Measurements from ENCODE around the gene COL23A1.

COL23A1 gene

GRCh38 chr5:178389796-178390195 is 200.4 kb downstream of the COL23A1 start:
- Histone ChIP-seq H3K4me3 (ENCODE audit: insufficient read depth, low read depth, low read length) (no peak overlapping the region), H3K9me3 (ENCODE audit: control insufficient read depth, low read length) (no peaks in the 10 kb centered on the region), H3K4me1 (ENCODE audit: control insufficient read depth, insufficient read depth, low read length) (peaks cover 25% of the 10 kb centered on the region), H3K27me3 (ENCODE audit: control insufficient read depth, insufficient read depth, low read length, poor library complexity, severe bottlenecking) (no peaks in the 10 kb centered on the region), H3K27ac (ENCODE audit: insufficient read depth, low read depth, low read length, poor library complexity, severe bottlenecking) (no peak overlapping the region), H3K36me3 (ENCODE audit: control insufficient read depth, insufficient read depth, low read length) (no peaks in the 10 kb centered on the region)
- WGBS, 2 experiments = 72 to 77% methylated on average over 12 of the region's 12 CpGs

- WGBS, 2 experiments = 92 to 94% methylated on average over 7 to 8 of the region's 8 CpGs
- Histone ChIP-seq H3K4me1 (ENCODE audit: control insufficient read depth, insufficient read depth, low read length) (peaks cover 31% of the 10 kb centered on the region), H3K27me3 (ENCODE audit: control insufficient read depth, insufficient read depth, low read length, poor library complexity, severe bottlenecking) (no peaks in the 10 kb centered on the region), H3K4me3 (ENCODE audit: insufficient read depth, low read depth, low read length) (no peak overlapping the region), H3K36me3 (ENCODE audit: control insufficient read depth, insufficient read depth, low read length) (no peaks in the 10 kb centered on the region), H3K27ac (ENCODE audit: insufficient read depth, low read depth, low read length, poor library complexity, severe bottlenecking) (no peak overlapping the region), H3K9me3 (ENCODE audit: control insufficient read depth, low read length) (no peaks in the 10 kb centered on the region)
Measured at GRCh38 chr5:178389026-178389729, 201.0 kb downstream of the COL23A1 start.

- H3K36me3 ChIP-seq (ENCODE audit: control insufficient read depth, insufficient read depth, low read length) = no peaks in the 10 kb centered on the region
- peaks cover 38% of the 10 kb centered on the region for H3K4me1 ChIP-seq (ENCODE audit: control insufficient read depth, insufficient read depth, low read length)
- no peak overlapping the region for H3K4me3 ChIP-seq (ENCODE audit: insufficient read depth, low read depth, low read length)
- 87 to 88% methylated on average over 8 of the region's 8 CpGs for WGBS, 2 experiments
- no peaks in the 10 kb centered on the region for H3K9me3 ChIP-seq (ENCODE audit: control insufficient read depth, low read length)
- H3K27me3 ChIP-seq (ENCODE audit: control insufficient read depth, insufficient read depth, low read length, poor library complexity, severe bottlenecking) = no peaks in the 10 kb centered on the region
- H3K27ac ChIP-seq (ENCODE audit: insufficient read depth, low read depth, low read length, poor library complexity, severe bottlenecking) = no peak overlapping the region
Measured at GRCh38 chr5:178388386-178389025, 201.7 kb downstream of the COL23A1 start.

DNA sequence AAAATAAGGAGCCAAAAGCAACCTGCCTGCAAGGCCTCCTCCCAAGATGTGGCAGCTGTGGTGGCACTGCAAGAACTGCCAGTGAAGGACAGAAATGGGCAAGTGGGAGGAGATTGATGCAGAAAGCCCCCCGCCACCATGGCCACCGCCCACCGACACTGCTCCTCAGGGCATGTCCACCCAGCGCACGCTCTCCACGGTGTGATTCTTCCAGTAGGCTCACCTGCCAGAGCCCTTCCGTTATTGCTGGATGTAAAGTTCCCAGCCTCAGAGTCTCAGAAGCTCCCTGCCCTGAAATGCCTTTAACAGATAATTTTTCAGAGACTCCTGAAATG is 202.4 kb downstream of the COL23A1 start:
- Histone ChIP-seq H3K9me3 (ENCODE audit: control insufficient read depth, low read length) (no peaks in the 10 kb centered on the region), H3K4me3 (ENCODE audit: insufficient read depth, low read depth, low read length) (no peak overlapping the region), H3K36me3 (ENCODE audit: control insufficient read depth, insufficient read depth, low read length) (no peaks in the 10 kb centered on the region), H3K27ac (ENCODE audit: insufficient read depth, low read depth, low read length, poor library complexity, severe bottlenecking) (no peak overlapping the region), H3K4me1 (ENCODE audit: control insufficient read depth, insufficient read depth, low read length) (peaks cover 43% of the 10 kb centered on the region), H3K27me3 (ENCODE audit: control insufficient read depth, insufficient read depth, low read length, poor library complexity, severe bottlenecking) (no peaks in the 10 kb centered on the region)
- 94% methylated on average over 7 of the region's 7 CpGs for WGBS, 2 experiments

DNA sequence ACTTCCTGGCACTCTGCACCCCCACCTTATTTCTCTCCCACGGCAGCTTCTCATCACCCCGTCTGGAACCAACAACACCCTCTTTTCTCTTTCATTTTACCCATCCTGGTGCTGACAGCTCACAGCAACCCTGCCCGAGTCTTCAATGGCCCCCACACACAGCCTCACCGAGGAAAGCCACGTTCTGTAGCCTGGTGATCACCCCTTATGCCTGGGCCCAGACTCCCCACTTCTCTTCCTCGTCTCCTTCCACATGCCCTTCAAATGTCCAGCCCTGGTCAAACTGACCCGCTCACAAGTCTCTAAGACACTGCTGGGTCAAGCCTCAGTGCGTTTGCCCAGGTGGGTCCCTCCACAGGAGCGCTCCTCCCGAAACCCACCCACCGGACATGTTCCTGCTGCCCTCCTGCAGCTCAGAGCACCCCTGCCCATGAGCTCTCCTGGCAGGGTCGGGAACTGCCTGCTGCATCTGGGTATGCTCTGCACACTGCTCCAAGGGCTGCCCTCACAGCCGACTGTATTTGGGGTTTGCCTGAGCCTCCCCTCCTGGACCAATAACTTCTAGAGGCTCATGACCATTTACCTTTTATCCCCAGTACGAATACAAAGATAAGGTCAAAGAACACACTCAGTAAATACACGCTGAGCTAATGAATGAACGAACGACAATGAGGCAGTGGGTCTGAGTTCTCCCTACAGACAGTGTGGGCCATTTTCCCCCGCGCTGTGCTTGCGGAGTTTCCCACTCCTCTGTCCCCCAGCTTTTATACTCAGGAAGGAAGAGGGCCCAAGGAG is 202.9 kb downstream of the COL23A1 start:
- Histone ChIP-seq H3K27me3 (ENCODE audit: control insufficient read depth, insufficient read depth, low read length, poor library complexity, severe bottlenecking) (no peaks in the 10 kb centered on the region), H3K9me3 (ENCODE audit: control insufficient read depth, low read length) (no peaks in the 10 kb centered on the region), H3K27ac (ENCODE audit: insufficient read depth, low read depth, low read length, poor library complexity, severe bottlenecking) (no peak overlapping the region), H3K4me3 (ENCODE audit: insufficient read depth, low read depth, low read length) (no peak overlapping the region), H3K36me3 (ENCODE audit: control insufficient read depth, insufficient read depth, low read length) (no peaks in the 10 kb centered on the region), H3K4me1 (ENCODE audit: control insufficient read depth, insufficient read depth, low read length) (peaks cover 45% of the 10 kb centered on the region)
- 82 to 85% methylated on average over 20 of the region's 20 CpGs for WGBS, 2 experiments

DNA sequence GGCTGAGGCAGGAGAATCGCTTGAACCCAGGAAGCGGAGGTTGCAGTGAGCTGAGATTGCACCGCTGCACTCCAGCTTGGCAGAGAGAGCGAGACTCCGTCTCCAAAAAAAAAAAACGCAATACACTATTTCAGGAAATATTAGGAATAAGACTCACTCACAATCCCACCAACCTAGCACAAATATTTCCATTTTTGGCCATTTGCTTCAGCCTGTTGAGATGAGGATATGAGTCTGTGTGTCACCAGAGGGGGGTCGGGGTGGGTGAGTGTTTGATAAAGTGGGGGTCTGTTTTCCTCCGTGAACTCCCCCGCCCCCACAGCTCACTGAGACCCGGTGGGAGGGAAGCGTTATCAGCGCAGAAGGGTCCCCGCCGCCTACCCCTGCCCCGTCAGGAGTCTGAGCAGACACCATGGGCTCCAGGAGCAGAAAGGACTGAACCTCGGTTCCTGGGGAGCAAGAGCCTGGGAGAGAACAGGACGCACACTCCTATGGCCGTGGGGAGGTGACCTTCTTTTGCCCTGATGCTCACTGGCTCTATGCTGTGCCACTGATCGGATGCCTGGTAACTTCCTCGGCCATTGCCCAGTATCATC is 203.8 kb downstream of the COL23A1 start:
- 90 to 93% methylated on average over 20 of the region's 20 CpGs for WGBS, 2 experiments

DNA sequence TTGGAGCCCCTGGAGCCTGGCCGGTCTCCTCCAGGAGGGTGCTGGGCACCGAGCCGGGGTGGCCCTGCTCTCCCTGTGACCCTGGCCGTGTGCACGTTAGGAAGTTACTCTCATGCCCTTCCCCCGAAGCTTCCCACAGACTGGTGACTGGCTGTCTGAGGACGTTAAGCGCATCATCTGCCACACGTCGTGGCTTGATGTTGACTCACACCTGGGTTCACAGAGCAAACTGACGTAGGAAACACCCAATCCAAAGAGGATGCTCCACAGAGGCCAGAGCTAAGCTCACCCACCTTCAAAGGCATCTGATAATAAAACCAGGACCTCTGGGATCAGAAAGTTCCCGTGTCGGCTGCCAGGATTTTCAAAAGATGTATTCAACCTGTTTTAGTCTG is 204.7 kb downstream of the COL23A1 start:
- Histone ChIP-seq H3K27ac (ENCODE audit: insufficient read depth, low read depth, low read length, poor library complexity, severe bottlenecking) (no peak overlapping the region), H3K9me3 (ENCODE audit: control insufficient read depth, low read length) (no peaks in the 10 kb centered on the region)
- 80 to 82% methylated on average over 13 of the region's 13 CpGs for WGBS, 2 experiments

More for the DNA sequence above, 203.8 kb downstream of the COL23A1 start:
- no peak overlapping the region for H3K27ac ChIP-seq (ENCODE audit: insufficient read depth, low read depth, low read length, poor library complexity, severe bottlenecking)
- peaks cover 45% of the 10 kb centered on the region for H3K4me1 ChIP-seq (ENCODE audit: control insufficient read depth, insufficient read depth, low read length)
- H3K4me3 ChIP-seq (ENCODE audit: insufficient read depth, low read depth, low read length) = no peak overlapping the region
- no peaks in the 10 kb centered on the region for H3K9me3 ChIP-seq (ENCODE audit: control insufficient read depth, low read length)
- H3K27me3 ChIP-seq (ENCODE audit: control insufficient read depth, insufficient read depth, low read length, poor library complexity, severe bottlenecking) = no peaks in the 10 kb centered on the region
- no peaks in the 10 kb centered on the region for H3K36me3 ChIP-seq (ENCODE audit: control insufficient read depth, insufficient read depth, low read length)

DNA sequence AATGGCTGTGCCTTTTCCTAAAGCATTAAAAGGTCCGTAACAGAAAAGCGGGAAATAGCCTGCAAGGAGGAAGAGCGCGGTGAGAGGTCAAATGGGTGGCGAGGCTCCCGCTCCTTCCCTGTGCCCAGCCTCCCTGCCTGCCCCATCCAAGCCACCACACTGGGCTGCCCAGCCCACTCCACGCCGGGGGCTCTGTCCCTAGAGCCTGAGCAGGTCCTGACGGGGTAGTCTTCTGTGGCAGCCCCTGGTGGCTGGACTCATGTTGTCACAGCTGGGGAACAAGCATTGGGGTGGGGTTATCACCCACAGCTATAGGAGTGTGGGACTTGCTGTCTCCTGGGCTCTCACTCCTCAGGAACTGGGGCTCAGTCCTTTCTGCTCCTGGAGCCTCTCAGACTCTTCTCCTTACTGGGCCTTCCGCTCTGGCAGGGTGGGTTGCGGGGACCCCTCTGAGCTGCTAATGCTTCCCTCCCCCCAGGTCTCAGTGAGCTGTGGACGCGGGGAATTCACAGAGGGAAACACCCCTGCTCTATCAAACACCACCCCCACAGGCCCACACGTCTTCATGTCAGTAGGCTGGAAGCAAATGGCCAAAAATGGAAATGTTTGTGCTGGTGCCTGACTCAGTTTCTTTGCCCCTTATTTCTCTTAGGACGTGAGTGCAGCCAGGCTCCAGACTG is 205.2 kb downstream of the COL23A1 start:
- Histone ChIP-seq H3K4me1 (ENCODE audit: control insufficient read depth, insufficient read depth, low read length) (peaks cover 40% of the 10 kb centered on the region), H3K27ac (ENCODE audit: insufficient read depth, low read depth, low read length, poor library complexity, severe bottlenecking) (no peak overlapping the region), H3K27me3 (ENCODE audit: control insufficient read depth, insufficient read depth, low read length, poor library complexity, severe bottlenecking) (no peaks in the 10 kb centered on the region), H3K4me3 (ENCODE audit: insufficient read depth, low read depth, low read length) (no peak overlapping the region), H3K9me3 (ENCODE audit: control insufficient read depth, low read length) (no peaks in the 10 kb centered on the region), H3K36me3 (ENCODE audit: control insufficient read depth, insufficient read depth, low read length) (no peaks in the 10 kb centered on the region)
- 90 to 92% methylated on average over 15 of the region's 15 CpGs for WGBS, 2 experiments

More for the DNA sequence above, 204.7 kb downstream of the COL23A1 start:
- Histone ChIP-seq H3K27me3 (ENCODE audit: control insufficient read depth, insufficient read depth, low read length, poor library complexity, severe bottlenecking) (no peaks in the 10 kb centered on the region), H3K4me3 (ENCODE audit: insufficient read depth, low read depth, low read length) (no peak overlapping the region), H3K4me1 (ENCODE audit: control insufficient read depth, insufficient read depth, low read length) (peaks cover 45% of the 10 kb centered on the region), H3K36me3 (ENCODE audit: control insufficient read depth, insufficient read depth, low read length) (no peaks in the 10 kb centered on the region)

- H3K27me3 ChIP-seq (ENCODE audit: control insufficient read depth, insufficient read depth, low read length, poor library complexity, severe bottlenecking) = no peaks in the 10 kb centered on the region
- H3K36me3 ChIP-seq (ENCODE audit: control insufficient read depth, insufficient read depth, low read length) = no peaks in the 10 kb centered on the region
- WGBS, 2 experiments = 70 to 72% methylated on average over 42 of the region's 42 CpGs
- H3K27ac ChIP-seq (ENCODE audit: insufficient read depth, low read depth, low read length, poor library complexity, severe bottlenecking) = no peak overlapping the region
- H3K4me3 ChIP-seq (ENCODE audit: insufficient read depth, low read depth, low read length) = no peak overlapping the region
- H3K9me3 ChIP-seq (ENCODE audit: control insufficient read depth, low read length) = no peaks in the 10 kb centered on the region
- peaks cover 33% of the 10 kb centered on the region for H3K4me1 ChIP-seq (ENCODE audit: control insufficient read depth, insufficient read depth, low read length)
Measured at GRCh38 chr5:178383919-178384815, 206.0 kb downstream of the COL23A1 start.

All from ectodermal cell (in vitro differentiated cells).